ENCODE measurements around the gene ZNF217. TPM values are rescaled to one million over a fixed set of nuclear protein-coding genes. Genes with fewer than 3 reads are reported as not detected.

ZNF217 gene
- total and polyA plus RNA-seq, 9 of the 15 experiments (the other 6 are each of a cell fraction or from before 2014, with no cell fraction given) = 3.0 to 41.8 (median 16.8) TPM

DNA sequence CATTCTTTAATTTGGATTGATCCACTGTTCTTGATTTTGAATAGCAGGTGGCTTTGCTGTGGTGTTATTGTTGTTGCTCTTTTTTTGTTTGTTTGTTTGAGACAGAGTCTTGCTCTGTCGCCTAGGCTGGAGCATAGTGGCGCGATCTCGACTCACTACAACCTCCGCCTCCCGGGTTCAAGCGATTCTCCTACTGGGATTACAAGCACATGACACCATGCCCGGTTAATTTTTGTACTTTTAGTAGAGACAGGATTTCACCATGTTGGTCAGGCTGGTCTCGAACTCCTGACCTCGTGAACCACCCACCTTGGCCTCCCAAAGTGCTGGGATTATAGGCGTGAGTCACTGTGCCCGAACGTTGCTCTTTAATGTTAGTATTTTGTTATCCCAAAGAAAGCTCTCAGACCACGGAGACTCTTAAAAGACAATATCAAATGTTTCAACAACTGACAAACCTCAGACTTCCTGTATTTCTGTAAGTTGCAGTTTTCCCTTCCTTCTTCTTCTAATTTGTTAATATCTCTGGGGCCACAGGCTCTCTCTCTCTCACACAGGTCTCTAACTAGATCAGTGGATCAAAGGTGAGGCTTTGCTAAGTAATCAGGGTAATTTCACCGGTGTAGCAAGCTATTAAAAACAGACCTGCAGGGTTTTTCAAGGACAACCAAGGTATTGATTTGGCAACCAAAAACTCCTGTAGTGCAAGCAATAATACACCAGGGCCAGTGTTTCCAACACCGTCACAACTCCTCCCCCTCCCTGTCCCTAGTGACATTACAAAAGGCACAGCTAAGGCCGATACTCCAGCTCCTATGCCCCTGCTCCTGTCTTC, 48.8 kb upstream of the ZNF217 start:
- CTCF ChIA-PET (ENCODE audit: low intra/inter-chr PET ratio) = no interaction called here
- WGBS (ENCODE audit: insufficient coverage, low coverage, missing lambda C conversion rate) = 24% methylated on average over 17 of the region's 17 CpGs
- in situ Hi-C loops (cut with MboI) = no loop called here
- ATAC-seq (peak; percentile 93), FAIRE-seq (peak; percentile 93), DNase-seq (ENCODE audit: extremely low read depth in 1 of 4, low spot score in 3 of 4) (peak; percentile 61 to 87 (median 72))
- Histone ChIP-seq H3K9ac (ENCODE audit: insufficient read depth in 1 of 2, low read depth in 2 of 2, low read length in 2 of 2) (peak overlapping the region; percentile 60 to 67; a peak in 3 of 4 replicates), H3K9me1 (ENCODE audit: control insufficient read depth, insufficient read depth, low read length) (no peaks in the 10 kb centered on the region), H3K27ac (ENCODE audit: extremely low read depth, low read depth, low read length) (peak overlapping the region; percentile 95), H3K4me3 (no peak overlapping the region), H3K4me2 (ENCODE audit: insufficient read depth, low read length) (peak overlapping the region; percentile 85), H2AFZ (ENCODE audit: low read depth, low read length) (peak overlapping the region; percentile 96), H4K20me1 (replicated peaks; ENCODE audit: control insufficient read depth, insufficient read depth, low read length) (no peaks in the 10 kb centered on the region), H3K36me3 (ENCODE audit: control insufficient read depth, insufficient read depth, low read length) (no peaks in the 10 kb centered on the region), H3K79me2 (ENCODE audit: control insufficient read depth, insufficient read depth, low read length) (no peaks in the 10 kb centered on the region), H3K27me3 (ENCODE audit: control insufficient read depth in 2 of 2, insufficient read depth in 2 of 2, low read length in 2 of 2) (no peaks in the 10 kb centered on the region), H3K9me3 (replicated peaks; ENCODE audit: control insufficient read depth, insufficient read depth, low read depth, low read length) (no peaks in the 10 kb centered on the region), H3K4me1 (replicated peaks in 1 of 2; ENCODE audit: control insufficient read depth in 2 of 2, insufficient read depth in 2 of 2, low read length in 2 of 2) (peaks cover 26 to 28% of the 10 kb centered on the region in 2 experiments)
- POLR2A ChIA-PET = interaction anchor here (0.6 to 1.4 kb wide), 7 partner anchors 10 to 281 kb away, joined by 3 to 13 read pairs (median 3); no protein-coding TSS in a partner anchor
- intact Hi-C loops (cut with micrococcal nuclease) = loop anchor here (2.0 to 5.0 kb wide), 3 partner anchors 35 to 95 kb away; no protein-coding TSS in a partner anchor
- BruUV-seq (replicated peaks) = no TSS peak
- TF ChIP-seq CHD4 (IDR thresholded peaks at IDR 0.05; ENCODE audit: insufficient read depth, insufficient replicate concordance, low read depth, low read length, poor library complexity, severe bottlenecking) = peak; percentile 48
- TF ChIP-seq, protein P1, sequence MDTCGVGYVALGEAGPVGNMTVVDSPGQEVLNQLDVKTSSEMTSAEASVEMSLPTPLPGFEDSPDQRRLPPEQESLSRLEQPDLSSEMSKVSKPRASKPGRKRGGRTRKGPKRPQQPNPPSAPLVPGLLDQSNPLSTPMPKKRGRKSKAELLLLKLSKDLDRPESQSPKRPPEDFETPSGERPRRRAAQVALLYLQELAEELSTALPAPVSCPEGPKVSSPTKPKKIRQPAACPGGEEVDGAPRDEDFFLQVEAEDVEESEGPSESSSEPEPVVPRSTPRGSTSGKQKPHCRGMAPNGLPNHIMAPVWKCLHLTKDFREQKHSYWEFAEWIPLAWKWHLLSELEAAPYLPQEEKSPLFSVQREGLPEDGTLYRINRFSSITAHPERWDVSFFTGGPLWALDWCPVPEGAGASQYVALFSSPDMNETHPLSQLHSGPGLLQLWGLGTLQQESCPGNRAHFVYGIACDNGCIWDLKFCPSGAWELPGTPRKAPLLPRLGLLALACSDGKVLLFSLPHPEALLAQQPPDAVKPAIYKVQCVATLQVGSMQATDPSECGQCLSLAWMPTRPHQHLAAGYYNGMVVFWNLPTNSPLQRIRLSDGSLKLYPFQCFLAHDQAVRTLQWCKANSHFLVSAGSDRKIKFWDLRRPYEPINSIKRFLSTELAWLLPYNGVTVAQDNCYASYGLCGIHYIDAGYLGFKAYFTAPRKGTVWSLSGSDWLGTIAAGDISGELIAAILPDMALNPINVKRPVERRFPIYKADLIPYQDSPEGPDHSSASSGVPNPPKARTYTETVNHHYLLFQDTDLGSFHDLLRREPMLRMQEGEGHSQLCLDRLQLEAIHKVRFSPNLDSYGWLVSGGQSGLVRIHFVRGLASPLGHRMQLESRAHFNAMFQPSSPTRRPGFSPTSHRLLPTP (IDR thresholded peaks at IDR 0.05; ENCODE audit: borderline replicate concordance, extremely low read depth, insufficient read length) = peak; percentile 58
- TF ChIP-seq, protein P2, sequence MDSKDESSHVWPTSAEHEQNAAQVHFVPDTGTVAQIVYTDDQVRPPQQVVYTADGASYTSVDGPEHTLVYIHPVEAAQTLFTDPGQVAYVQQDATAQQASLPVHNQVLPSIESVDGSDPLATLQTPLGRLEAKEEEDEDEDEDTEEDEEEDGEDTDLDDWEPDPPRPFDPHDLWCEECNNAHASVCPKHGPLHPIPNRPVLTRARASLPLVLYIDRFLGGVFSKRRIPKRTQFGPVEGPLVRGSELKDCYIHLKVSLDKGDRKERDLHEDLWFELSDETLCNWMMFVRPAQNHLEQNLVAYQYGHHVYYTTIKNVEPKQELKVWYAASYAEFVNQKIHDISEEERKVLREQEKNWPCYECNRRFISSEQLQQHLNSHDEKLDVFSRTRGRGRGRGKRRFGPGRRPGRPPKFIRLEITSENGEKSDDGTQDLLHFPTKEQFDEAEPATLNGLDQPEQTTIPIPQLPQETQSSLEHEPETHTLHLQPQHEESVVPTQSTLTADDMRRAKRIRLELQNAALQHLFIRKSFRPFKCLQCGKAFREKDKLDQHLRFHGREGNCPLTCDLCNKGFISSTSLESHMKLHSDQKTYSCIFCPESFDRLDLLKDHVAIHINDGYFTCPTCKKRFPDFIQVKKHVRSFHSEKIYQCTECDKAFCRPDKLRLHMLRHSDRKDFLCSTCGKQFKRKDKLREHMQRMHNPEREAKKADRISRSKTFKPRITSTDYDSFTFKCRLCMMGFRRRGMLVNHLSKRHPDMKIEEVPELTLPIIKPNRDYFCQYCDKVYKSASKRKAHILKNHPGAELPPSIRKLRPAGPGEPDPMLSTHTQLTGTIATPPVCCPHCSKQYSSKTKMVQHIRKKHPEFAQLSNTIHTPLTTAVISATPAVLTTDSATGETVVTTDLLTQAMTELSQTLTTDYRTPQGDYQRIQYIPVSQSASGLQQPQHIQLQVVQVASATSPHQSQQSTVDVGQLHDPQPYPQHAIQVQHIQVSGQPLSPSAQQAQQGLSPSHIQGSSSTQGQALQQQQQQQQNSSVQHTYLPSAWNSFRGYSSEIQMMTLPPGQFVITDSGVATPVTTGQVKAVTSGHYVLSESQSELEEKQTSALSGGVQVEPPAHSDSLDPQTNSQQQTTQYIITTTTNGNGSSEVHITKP (IDR thresholded peaks at IDR 0.05; ENCODE audit: partially characterized antibody) = peak; percentile 11
- TF ChIP-seq, protein P3, sequence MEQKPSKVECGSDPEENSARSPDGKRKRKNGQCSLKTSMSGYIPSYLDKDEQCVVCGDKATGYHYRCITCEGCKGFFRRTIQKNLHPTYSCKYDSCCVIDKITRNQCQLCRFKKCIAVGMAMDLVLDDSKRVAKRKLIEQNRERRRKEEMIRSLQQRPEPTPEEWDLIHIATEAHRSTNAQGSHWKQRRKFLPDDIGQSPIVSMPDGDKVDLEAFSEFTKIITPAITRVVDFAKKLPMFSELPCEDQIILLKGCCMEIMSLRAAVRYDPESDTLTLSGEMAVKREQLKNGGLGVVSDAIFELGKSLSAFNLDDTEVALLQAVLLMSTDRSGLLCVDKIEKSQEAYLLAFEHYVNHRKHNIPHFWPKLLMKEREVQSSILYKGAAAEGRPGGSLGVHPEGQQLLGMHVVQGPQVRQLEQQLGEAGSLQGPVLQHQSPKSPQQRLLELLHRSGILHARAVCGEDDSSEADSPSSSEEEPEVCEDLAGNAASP (IDR thresholded peaks at IDR 0.05) = 0 out of 2 replicates have a peak, but pooled peaks have one; percentile 45
- no peak for TF ChIP-seq RCOR1 (IDR thresholded peaks at IDR 0.05; ENCODE audit: borderline replicate concordance in 1 of 2, low read depth in 2 of 2, low read length in 2 of 2)
- peak; percentile 55 for TF ChIP-seq RBBP5 (IDR thresholded peaks at IDR 0.05; ENCODE audit: borderline replicate concordance, insufficient read depth, low read length, poor library complexity, severe bottlenecking)
- TF ChIP-seq HMGN3 (IDR thresholded peaks at IDR 0.05; ENCODE audit: borderline replicate concordance, extremely low read depth, insufficient read length, low read depth, low read length) = no peak
- TF ChIP-seq GATAD2B (IDR thresholded peaks at IDR 0.05; ENCODE audit: borderline replicate concordance) = peak; percentile 32; the same call in 1 of the 2 replicates
- peak; percentile 95 for TF ChIP-seq GTF2E2 (tag; IDR thresholded peaks at IDR 0.05)
- TF ChIP-seq POLR2A (conservative IDR thresholded peaks at IDR 0.05) = peak; percentile 47; the same call in 1 of the 2 replicates
- 0 out of 2 replicates have a peak, but pooled peaks have one; percentile 39 for TF ChIP-seq TARDBP (IDR thresholded peaks at IDR 0.05)
